Activated CD4-positive, alpha-beta memory T cell treated with anti-CD3 and anti-CD28 coated beads, Interleukin-2, amount 10 ng/mL, durations not matched to agents 7 days and 5 days (primary cell): Measurements from ENCODE around the gene BCL2L2. TPM values are rescaled to one million over a fixed set of nuclear protein-coding genes. Genes with fewer than 3 reads are reported as not detected.

Source experiments
- total RNA-seq, 2 experiments: library from RNA; stranded (reverse); gene quantifications; one replicate each; pipeline ENCODE4 v1.2.3, GENCODE V29; 2021

The BCL2L2 gene
- total RNA-seq, 2 experiments from 2014 or later, result 2.1 to 4.1 TPM

Other genes with a start within 250 kb of the BCL2L2 start
- 1 to 10 TPM; 1.6 to 2.0 TPM for gene CDH24, start 249.3 kb upstream of the BCL2L2 start, total RNA-seq
- 100 to 1,000 TPM; 166 to 167 TPM for gene ACIN1, start 211.7 kb upstream of the BCL2L2 start, total RNA-seq
- gene C14orf119, start 211.3 kb upstream of the BCL2L2 start, total RNA-seq, result 10 to 100 TPM; 49.2 to 55.5 TPM
- not detected for gene CIROP, start 201.8 kb upstream of the BCL2L2 start, total RNA-seq
- under 1 TPM; 0.25 to 0.83 TPM for gene CEBPE, start 187.6 kb upstream of the BCL2L2 start, total RNA-seq
- under 1 TPM; 0.76 to 0.93 TPM for gene SLC7A8, start 123.2 kb upstream of the BCL2L2 start, total RNA-seq
- not detected for gene RNF212B, start 68.9 kb upstream of the BCL2L2 start, total RNA-seq
- gene HOMEZ, start 20.7 kb upstream of the BCL2L2 start, total RNA-seq, result 10 to 100 TPM; 11.7 to 11.9 TPM
- 10 to 100 TPM; 29.7 to 34.4 TPM for gene PPP1R3E, start 4.0 kb upstream of the BCL2L2 start, total RNA-seq
- gene PABPN1, start 14.6 kb downstream of the BCL2L2 start, total RNA-seq, result 100 to 1,000 TPM; 194 to 198 TPM
- gene SLC22A17, start 46.1 kb downstream of the BCL2L2 start, total RNA-seq, result 1 to 10 TPM; 2.0 TPM
- gene EFS, start 58.3 kb downstream of the BCL2L2 start, total RNA-seq, result not detected
- not detected for gene IL25, start 66.0 kb downstream of the BCL2L2 start, total RNA-seq
- not detected for gene CMTM5, start 70.2 kb downstream of the BCL2L2 start, total RNA-seq
- gene MYH6, start 101.4 kb downstream of the BCL2L2 start, total RNA-seq, result under 1 TPM; 0.08 to 0.10 TPM
- under 1 TPM in 1 of 2 experiments, not detected in 1; 0.05 TPM for gene MYH7, start 128.8 kb downstream of the BCL2L2 start, total RNA-seq
- 10 to 100 TPM; 34.8 to 39.0 TPM for gene NGDN, start 162.9 kb downstream of the BCL2L2 start, total RNA-seq
- 1 to 10 TPM; 1.5 to 1.8 TPM for gene ZFHX2, start 244.9 kb downstream of the BCL2L2 start, total RNA-seq
- gene THTPA, start 249.4 kb downstream of the BCL2L2 start, total RNA-seq, result 10 to 100 TPM; 11.6 to 11.8 TPM